Kidney capillary endothelial cell (primary cell): ENCODE data around the gene CERT1.

Experiments
- DNase-seq: peaks from one replicate; pipeline ENCODE4 v3.0.0-alpha.2; 2018; ENCODE audit warnings: low spot score

Gene CERT1

GRCh38 chr5:75389430-75389829, 122.0 kb downstream of the CERT1 start:
- no peak for DNase-seq

GRCh38 chr5:75387806-75388205, 123.6 kb downstream of the CERT1 start:
- DNase-seq, result no peak

GRCh38 chr5:75384218-75384617, 127.2 kb downstream of the CERT1 start:
- DNase-seq, result no peak

GRCh38 chr5:75381456-75381855, 130.0 kb downstream of the CERT1 start:
- DNase-seq, result no peak

- DNase-seq, result no peak
Measured at GRCh38 chr5:75380099-75380498, 131.3 kb downstream of the CERT1 start.

- no peak for DNase-seq
Measured at GRCh38 chr5:75375414-75375813, 136.0 kb downstream of the CERT1 start.

- DNase-seq, result no peak
Measured at GRCh38 chr5:75374394-75374814, 137.0 kb downstream of the CERT1 start.

GRCh38 chr5:75373862-75374261, 137.6 kb downstream of the CERT1 start:
- DNase-seq, result no peak

- peak; percentile 53 for DNase-seq
Measured at GRCh38 chr5:75368391-75368790, 143.0 kb downstream of the CERT1 start.

GRCh38 chr5:75367401-75367800, 144.0 kb downstream of the CERT1 start:
- no peak for DNase-seq

GRCh38 chr5:75366787-75367186, 144.6 kb downstream of the CERT1 start:
- no peak for DNase-seq

- DNase-seq, result no peak
Measured at GRCh38 chr5:75365740-75366139, 145.7 kb downstream of the CERT1 start.

- no peak for DNase-seq
Measured at GRCh38 chr5:75364571-75365280, 146.7 kb downstream of the CERT1 start.

- no peak for DNase-seq
Measured at GRCh38 chr5:75363726-75364495, 147.5 kb downstream of the CERT1 start.

GRCh38 chr5:75363111-75363510, 148.3 kb downstream of the CERT1 start:
- DNase-seq, result no peak

GRCh38 chr5:75362474-75362975, 148.9 kb downstream of the CERT1 start:
- DNase-seq, result no peak

GRCh38 chr5:75361310-75361709, 150.1 kb downstream of the CERT1 start:
- no peak for DNase-seq

- DNase-seq, result no peak
Measured at GRCh38 chr5:75358117-75358516, 153.3 kb downstream of the CERT1 start.

GRCh38 chr5:75356719-75357118, 154.7 kb downstream of the CERT1 start:
- DNase-seq, result no peak

GRCh38 chr5:75355236-75355635, 156.2 kb downstream of the CERT1 start:
- DNase-seq, result no peak

- DNase-seq, result no peak
Measured at GRCh38 chr5:75351139-75351926, 160.1 kb downstream of the CERT1 start.

GRCh38 chr5:75349663-75350062, 161.8 kb downstream of the CERT1 start:
- no peak for DNase-seq

- no peak for DNase-seq
Measured at GRCh38 chr5:75348241-75348640, 163.2 kb downstream of the CERT1 start.
